Caco-2 (cell line): ENCODE data around the gene TFB2M. TPM values are rescaled to one million over a fixed set of nuclear protein-coding genes. Genes with fewer than 3 reads are reported as not detected.

Experiments used
- BruUV-seq: library from RNA; stranded (reverse); fragments of 400-500 nt; replicated peaks from 2 replicates; lab custom pipeline; 2021; lab: Mats Ljungman, UMichigan
- CTCF ChIA-PET: fragments of 300-600 bp; sonication (Branson Sonifier 250); formaldehyde crosslinking; loops from one replicate; lab custom pipeline; 2022; ENCODE audit warnings: antibody characterized with exemption; lab: Charles Lee
- POLR2A ChIA-PET: fragments of 300-600 bp; sonication (Branson Sonifier 250); formaldehyde crosslinking; loops from one replicate; lab custom pipeline; 2022; ENCODE audit warnings: antibody characterized with exemption; lab: Charles Lee
- DNase-seq, 2 experiments: peaks; one replicate each; pipeline versions ENCODE4 v3.0.0 to v3.0.0-alpha.2; 2020 to 2022
- H3K27me3 ChIP-seq: replicated peaks from 2 replicates; pipeline ENCODE4 v1.6.0; 2011; ENCODE audit warnings: low read length; ENCODE audit not compliant: control insufficient read depth, insufficient read depth
- H3K36me3 ChIP-seq: 2 replicates; pipeline ENCODE4 v1.5.1; 2011; ENCODE audit warnings: low read length; ENCODE audit not compliant: control insufficient read depth, insufficient read depth
- H3K4me1 ChIP-seq: fragments of 250-450 bp; sonication (Bioruptor Pico); 2 replicates; pipeline ENCODE4 v1.5.1; 2020; ENCODE audit warnings: mild to moderate bottlenecking
- H3K4me3 ChIP-seq: 2 replicates; pipeline ENCODE4 v1.5.1; 2011; ENCODE audit warnings: low read depth, mild to moderate bottlenecking, control low read depth, low read length
- H3K9me3 ChIP-seq: fragments of 250-450 bp; sonication (Bioruptor Pico); 2 replicates; pipeline ENCODE4 v1.5.1; 2020; ENCODE audit warnings: mild to moderate bottlenecking, moderate library complexity
- H3K27ac Mint-ChIP-seq: one replicate; pipeline ENCODE4 v1.8.0; 2022; ENCODE audit warnings: mixed read lengths; ENCODE audit not compliant: unreplicated experiment
- H3K27me3 Mint-ChIP-seq: one replicate; pipeline ENCODE4 v1.8.0; 2022; ENCODE audit warnings: mixed read lengths; ENCODE audit not compliant: insufficient read depth, unreplicated experiment
- H3K36me3 Mint-ChIP-seq: one replicate; pipeline ENCODE4 v1.8.0; 2022; ENCODE audit warnings: mild to moderate bottlenecking, mixed read lengths; ENCODE audit not compliant: insufficient read depth, unreplicated experiment
- H3K4me1 Mint-ChIP-seq: one replicate; pipeline ENCODE4 v1.8.0; 2022; ENCODE audit warnings: low read depth, mixed read lengths; ENCODE audit not compliant: unreplicated experiment
- H3K4me3 Mint-ChIP-seq: one replicate; pipeline ENCODE4 v1.8.0; 2022; ENCODE audit warnings: mild to moderate bottlenecking, moderate library complexity, mixed read lengths; ENCODE audit not compliant: unreplicated experiment
- H3K9me3 Mint-ChIP-seq: one replicate; pipeline ENCODE4 v1.8.0; 2022; ENCODE audit warnings: mixed read lengths; ENCODE audit not compliant: unreplicated experiment
- CTCF ChIP-seq, 2 experiments: fragments of 200-600 bp in 1 of 2; IDR thresholded peaks; 1 replicate in 1 of 2; 2 replicates in 1 of 2; pipeline versions ENCODE4 v1.5.1 to v1.8.0; 2011 to 2022; ENCODE audit warnings: antibody characterized with exemption in 1 of 2, control low read depth in 1 of 2, inconsistent platforms in 1 of 2, low read depth in 1 of 2, low read length in 1 of 2, mild to moderate bottlenecking in 1 of 2, moderate library complexity in 1 of 2; ENCODE audit not compliant: insufficient read depth in 1 of 2, severe bottlenecking in 1 of 2, unreplicated experiment in 1 of 2
- intact Hi-C: fragments of 100-400 bp; cut with micrococcal nuclease; formaldehyde crosslinking; loops from one replicate; pipeline ENCODE4 v1.10.0; 2022; ENCODE audit not compliant: unreplicated experiment
- total RNA-seq: library from RNA; stranded (reverse); gene quantifications from 2 replicates; pipeline ENCODE4 v1.2.3, GENCODE V29; 2022

Gene TFB2M
- total RNA-seq, 1 experiment from 2014 or later: 23.9 TPM

- TF ChIP-seq CTCF (IDR thresholded peaks at IDR 0.05; ENCODE audit: insufficient read depth in 1 of 2, low read depth in 1 of 2, low read length in 1 of 2, severe bottlenecking in 1 of 2, unreplicated experiment in 1 of 2): peak in 1 of 2 experiments; percentile 24
- H3K27me3 Mint-ChIP-seq: no peaks in the 10 kb centered on the region
- ChIA-PET CTCF (interaction anchor here (0.6 to 0.7 kb wide), 3 partner anchors 214 to 441 kb away, joined by 3 to 5 read pairs (median 4); no protein-coding TSS in a partner anchor), POLR2A (no interaction called here)
- BruUV-seq: no TSS peak
- Histone ChIP-seq H3K4me3 (peak within 1 kb of the TSS; percentile 98), H3K36me3 (no peaks in the 10 kb centered on the region), H3K9me3 (no peaks in the 10 kb centered on the region), H3K4me1 (peaks cover 5% of the 10 kb centered on the region), H3K27me3 (no peaks in the 10 kb centered on the region)
- peak within 1 kb of the TSS; percentile 71 for H3K27ac Mint-ChIP-seq
- peak; percentile 72 to 80 for DNase-seq
- intact Hi-C loops: loop anchor here (5.0 kb wide), 1 partner anchor 100 kb away; no protein-coding TSS in a partner anchor
- H3K9me3 Mint-ChIP-seq: no peaks in the 10 kb centered on the region
- peak within 1 kb of the TSS; percentile 95 for H3K4me3 Mint-ChIP-seq
- H3K36me3 Mint-ChIP-seq: no peaks in the 10 kb centered on the region
- H3K4me1 Mint-ChIP-seq: peaks cover 9% of the 10 kb centered on the region
These were observed 59.2 kb downstream of the TFB2M start, which contains the start of gene SMYD3 for GRCh38 chr1:246506674-246507481. Gene SMYD3, minus strand, starts transcription at chr1:246507279.

GRCh38 chr1:246506367-246506673, 59.7 kb downstream of the TFB2M start:
- CTCF ChIA-PET: no interaction called here
- POLR2A ChIA-PET: no interaction called here
- Mint-ChIP-seq H3K4me1 (peaks cover 9% of the 10 kb centered on the region), H3K27me3 (no peaks in the 10 kb centered on the region), H3K4me3 (peak overlapping the region; percentile 95), H3K27ac (no peak overlapping the region), H3K36me3 (no peaks in the 10 kb centered on the region), H3K9me3 (no peaks in the 10 kb centered on the region)
- Histone ChIP-seq H3K4me3 (peak overlapping the region; percentile 98), H3K4me1 (peaks cover 5% of the 10 kb centered on the region), H3K36me3 (no peaks in the 10 kb centered on the region), H3K27me3 (no peaks in the 10 kb centered on the region), H3K9me3 (no peaks in the 10 kb centered on the region)
- TSS peak; percentile 36 for BruUV-seq
- TF ChIP-seq CTCF (IDR thresholded peaks at IDR 0.05; ENCODE audit: insufficient read depth in 1 of 2, low read depth in 1 of 2, low read length in 1 of 2, severe bottlenecking in 1 of 2, unreplicated experiment in 1 of 2): no peak
- intact Hi-C loops: loop anchor here (5.0 kb wide), 1 partner anchor 101 kb away; no protein-coding TSS in a partner anchor
- DNase-seq: no peak

GRCh38 chr1:246503341-246503740, 62.7 kb downstream of the TFB2M start:
- H3K4me1 Mint-ChIP-seq: peaks cover 9% of the 10 kb centered on the region
- ChIA-PET CTCF (no interaction called here), POLR2A (no interaction called here)
- H3K9me3 ChIP-seq: no peaks in the 10 kb centered on the region
- BruUV-seq: no TSS peak
- intact Hi-C loops: no loop called here
- no peak overlapping the region for H3K4me3 ChIP-seq
- no peaks in the 10 kb centered on the region for H3K27me3 Mint-ChIP-seq
- no peak for TF ChIP-seq CTCF (IDR thresholded peaks at IDR 0.05; ENCODE audit: insufficient read depth in 1 of 2, low read depth in 1 of 2, low read length in 1 of 2, severe bottlenecking in 1 of 2, unreplicated experiment in 1 of 2)
- H3K36me3 Mint-ChIP-seq: no peaks in the 10 kb centered on the region
- peaks cover 5% of the 10 kb centered on the region for H3K4me1 ChIP-seq
- H3K27me3 ChIP-seq: no peaks in the 10 kb centered on the region
- no peak overlapping the region for H3K27ac Mint-ChIP-seq
- no peak for DNase-seq
- H3K36me3 ChIP-seq: no peaks in the 10 kb centered on the region
- H3K4me3 Mint-ChIP-seq: no peak overlapping the region
- no peaks in the 10 kb centered on the region for H3K9me3 Mint-ChIP-seq
